PC-3 (cell line): ENCODE results near the gene C1orf21.

Experiments
- EZH2phosphoT487 ChIP-seq: fragments of 300-600 bp; sonication (generic); IDR thresholded peaks from 2 replicates; pipeline ENCODE4 v1.6.1; 2018; ENCODE audit warnings: mild to moderate bottlenecking, antibody characterized with exemption, low read length, borderline replicate concordance
- TF ChIP-seq, protein P1 (sequence below): fragments of 300-600 bp; sonication (generic); conservative IDR thresholded peaks from 2 replicates; pipeline ENCODE4 v1.5.1; 2017; ENCODE audit warnings: antibody characterized with exemption, low read depth, mild to moderate bottlenecking, low read length

DNA sequence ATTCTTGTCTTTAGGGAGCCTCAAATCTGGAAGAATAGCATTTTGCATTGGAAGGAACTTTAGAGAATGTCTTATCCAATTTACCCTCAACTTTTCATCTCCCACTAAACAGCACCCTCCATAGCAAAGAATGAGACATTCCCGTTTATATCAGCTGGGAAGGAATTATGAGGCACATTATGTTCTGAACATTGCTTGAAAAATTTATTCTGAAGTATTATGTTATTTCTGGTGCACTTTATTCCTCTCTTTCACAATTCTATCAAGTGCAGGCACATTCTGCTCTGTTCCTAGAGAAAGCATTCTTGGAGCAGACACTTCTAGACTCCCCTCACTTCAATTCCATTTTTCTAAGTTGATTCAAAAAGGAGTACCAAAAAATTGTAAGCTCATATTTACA lies 220.0 kb downstream of the C1orf21 start:
- TF ChIP-seq, protein P1, sequence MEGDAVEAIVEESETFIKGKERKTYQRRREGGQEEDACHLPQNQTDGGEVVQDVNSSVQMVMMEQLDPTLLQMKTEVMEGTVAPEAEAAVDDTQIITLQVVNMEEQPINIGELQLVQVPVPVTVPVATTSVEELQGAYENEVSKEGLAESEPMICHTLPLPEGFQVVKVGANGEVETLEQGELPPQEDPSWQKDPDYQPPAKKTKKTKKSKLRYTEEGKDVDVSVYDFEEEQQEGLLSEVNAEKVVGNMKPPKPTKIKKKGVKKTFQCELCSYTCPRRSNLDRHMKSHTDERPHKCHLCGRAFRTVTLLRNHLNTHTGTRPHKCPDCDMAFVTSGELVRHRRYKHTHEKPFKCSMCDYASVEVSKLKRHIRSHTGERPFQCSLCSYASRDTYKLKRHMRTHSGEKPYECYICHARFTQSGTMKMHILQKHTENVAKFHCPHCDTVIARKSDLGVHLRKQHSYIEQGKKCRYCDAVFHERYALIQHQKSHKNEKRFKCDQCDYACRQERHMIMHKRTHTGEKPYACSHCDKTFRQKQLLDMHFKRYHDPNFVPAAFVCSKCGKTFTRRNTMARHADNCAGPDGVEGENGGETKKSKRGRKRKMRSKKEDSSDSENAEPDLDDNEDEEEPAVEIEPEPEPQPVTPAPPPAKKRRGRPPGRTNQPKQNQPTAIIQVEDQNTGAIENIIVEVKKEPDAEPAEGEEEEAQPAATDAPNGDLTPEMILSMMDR, result no peak
- TF ChIP-seq EZH2phosphoT487, result no peak
